HuH-7.5 (cell line): ENCODE results near the gene INPP5F.
"Not testable (repeated sequence)": the region's sequence is repeated elsewhere in the genome, so short reads cannot be mapped to it uniquely, and the experiment has no call there.

Experiments
- DNase-seq: peaks from one replicate; pipeline ENCODE4 v3.0.0; 2011; ENCODE audit warnings: low spot score

Gene INPP5F

GRCh38 chr10:119740096-119740495 lies 14.2 kb downstream of the INPP5F start:
- no peak for DNase-seq

DNA sequence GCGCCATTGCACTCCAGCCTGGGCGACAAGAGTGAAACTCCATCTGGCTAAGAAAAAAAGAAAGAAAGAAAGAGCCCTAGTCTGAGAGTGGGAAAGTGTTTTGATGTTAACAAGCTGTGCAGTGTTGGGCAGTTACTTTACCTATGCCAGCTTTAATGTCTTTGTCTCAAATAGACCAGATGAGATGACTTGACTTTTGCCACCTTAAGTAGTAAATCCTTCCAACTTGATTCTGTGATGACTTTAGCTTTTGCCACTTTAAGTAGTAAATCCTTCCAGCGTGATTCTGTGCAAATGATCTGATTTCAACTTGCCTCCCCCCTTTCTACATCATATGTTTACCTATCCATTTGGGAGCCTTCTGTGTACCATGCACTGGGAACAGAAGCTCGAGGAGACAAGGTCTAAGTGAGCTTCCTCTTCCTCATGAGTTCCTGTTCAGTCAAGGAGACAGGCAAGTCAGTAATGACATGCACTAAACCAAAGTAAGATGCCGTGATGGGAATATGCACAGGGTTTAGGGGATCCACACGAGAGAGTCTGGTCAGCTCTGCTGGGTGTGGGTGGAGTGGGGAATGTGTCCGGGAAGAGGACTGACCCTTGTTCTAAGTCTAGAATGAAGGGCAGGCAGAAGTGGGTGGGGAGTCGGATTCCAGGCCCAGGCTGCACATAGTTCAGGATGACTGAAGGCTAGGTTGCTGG lies 17.2 kb downstream of the INPP5F start:
- DNase-seq, result no peak

GRCh38 chr10:119747940-119748339 lies 22.1 kb downstream of the INPP5F start:
- no peak for DNase-seq

- DNase-seq, result no peak
Observed at GRCh38 chr10:119748871-119749270, 23.0 kb downstream of the INPP5F start.

DNA sequence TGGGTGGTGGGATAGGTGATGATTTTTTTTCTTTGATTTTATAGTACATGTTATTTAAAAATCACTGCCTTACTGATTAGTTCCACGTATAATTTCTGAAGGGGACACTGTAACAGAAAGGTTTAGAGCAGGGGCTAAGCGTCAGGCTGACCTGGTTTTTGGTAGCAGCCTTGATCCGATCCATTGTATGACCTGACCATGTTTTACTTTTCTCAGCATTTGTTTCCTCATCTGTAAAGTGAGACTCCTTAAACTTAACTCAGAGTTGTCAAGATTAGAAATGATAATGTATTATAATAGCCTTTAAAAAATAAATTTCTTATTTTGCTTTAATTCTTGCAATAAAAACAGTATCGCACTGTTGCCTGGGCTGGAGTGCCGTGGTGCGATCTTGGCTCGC lies 23.6 kb downstream of the INPP5F start:
- DNase-seq, result no peak

DNA sequence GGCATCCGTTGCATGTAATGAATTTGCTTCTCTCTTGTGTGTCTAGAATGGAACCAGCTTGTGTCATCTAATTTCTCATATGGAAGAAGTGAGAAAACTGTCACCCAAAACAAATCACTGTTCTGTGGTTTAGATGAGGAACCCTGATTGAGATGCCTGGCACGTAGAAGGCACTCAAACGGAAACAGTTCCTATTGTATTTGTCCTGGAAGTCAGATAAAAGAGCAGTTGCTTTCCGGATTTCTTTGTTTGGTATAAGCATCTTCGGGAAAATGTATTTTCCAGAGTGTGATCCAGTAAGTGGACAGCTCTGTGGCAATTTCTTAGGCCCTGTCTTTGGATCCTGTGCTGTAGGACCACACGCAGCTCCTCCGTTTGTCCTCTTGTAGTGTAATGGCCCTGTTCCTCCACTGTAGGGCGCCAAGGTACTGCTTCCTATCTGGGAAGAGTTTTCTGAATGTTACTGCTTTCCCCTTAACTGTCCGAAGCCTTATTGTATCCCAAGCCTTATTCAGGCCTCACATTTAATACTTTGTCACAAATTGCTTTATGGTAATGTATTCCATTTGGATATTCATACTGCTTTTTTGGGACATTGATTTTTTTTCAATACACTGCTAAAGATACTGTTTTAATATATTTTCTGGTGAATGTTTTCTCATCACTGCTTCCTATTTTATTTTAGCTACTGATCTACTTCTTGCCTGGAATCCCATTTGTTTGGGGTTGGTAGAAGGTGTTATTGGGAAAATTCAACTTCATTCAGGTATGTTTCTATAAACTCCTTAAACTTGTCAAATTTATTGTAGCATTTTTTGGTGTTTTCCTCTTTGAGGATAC lies 24.8 kb downstream of the INPP5F start:
- peak; percentile 25 for DNase-seq

GRCh38 chr10:119753309-119753708 lies 27.5 kb downstream of the INPP5F start:
- DNase-seq, result no peak

DNA sequence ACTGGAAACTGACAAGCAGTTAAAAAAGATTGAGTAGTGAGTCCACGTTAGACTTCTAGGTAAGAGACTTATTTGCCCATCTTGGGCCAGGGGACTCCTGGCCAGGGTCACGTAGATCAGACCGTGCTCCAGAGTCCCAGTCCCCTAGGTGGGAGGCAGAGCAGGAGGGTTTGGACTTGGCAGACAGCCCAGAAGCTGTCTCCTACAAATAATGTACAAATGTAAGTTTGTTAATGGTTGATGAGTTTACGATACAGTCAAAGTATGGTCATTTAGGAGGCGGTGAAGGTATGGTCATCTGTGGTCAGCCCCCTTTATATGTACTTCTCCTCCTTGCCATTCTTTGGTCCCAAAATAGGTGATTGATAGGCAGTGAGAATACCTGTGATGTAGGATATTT lies 28.2 kb downstream of the INPP5F start:
- DNase-seq, result no peak

- no peak for DNase-seq
Observed at GRCh38 chr10:119754936-119755335, 29.1 kb downstream of the INPP5F start.

DNA sequence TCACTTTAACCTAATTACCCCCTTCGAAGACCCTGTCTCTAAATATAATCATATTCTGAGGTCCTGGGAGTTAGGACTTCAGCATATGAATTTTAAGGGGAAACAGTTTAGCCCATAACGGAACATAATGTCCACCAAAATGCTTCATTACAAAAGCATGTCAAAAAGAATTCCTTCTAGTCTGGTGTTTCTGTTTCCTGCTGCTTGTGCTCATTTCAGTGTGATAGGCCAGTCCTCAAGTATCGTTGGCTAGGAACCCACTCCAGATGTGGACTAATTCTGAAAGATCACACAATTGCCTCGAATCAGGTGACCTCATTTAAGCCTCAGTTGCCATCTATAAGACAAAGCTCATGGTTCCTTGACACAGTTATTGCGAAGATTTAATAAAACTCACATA lies 29.6 kb downstream of the INPP5F start:
- DNase-seq, result no peak

- no peak for DNase-seq
Observed at GRCh38 chr10:119758448-119759195, 32.8 kb downstream of the INPP5F start.

DNA sequence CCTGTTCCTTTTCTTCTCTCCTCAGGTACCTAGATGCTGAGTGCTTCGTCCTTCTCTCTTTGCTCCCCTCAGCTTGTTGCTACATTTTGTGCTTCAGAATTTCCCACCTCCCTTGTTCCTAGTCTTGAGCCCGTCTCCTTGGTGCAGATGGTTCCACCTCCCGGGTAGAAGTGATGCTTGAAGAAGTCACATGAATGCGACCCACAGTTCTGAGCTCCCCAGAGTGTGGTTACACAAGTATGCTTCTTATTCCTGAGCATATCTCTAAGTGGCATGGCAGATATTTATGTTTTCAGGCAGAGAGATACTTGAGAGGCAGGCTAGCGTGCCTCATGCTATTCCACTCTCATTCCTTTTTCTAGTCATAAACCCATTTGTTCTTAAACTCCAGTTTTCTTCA lies 34.0 kb downstream of the INPP5F start:
- DNase-seq, result no peak

- DNase-seq, result no peak
Observed at GRCh38 chr10:119761106-119761505, 35.3 kb downstream of the INPP5F start.

- DNase-seq, result no peak
Observed at GRCh38 chr10:119762035-119762434, 36.2 kb downstream of the INPP5F start.

DNA sequence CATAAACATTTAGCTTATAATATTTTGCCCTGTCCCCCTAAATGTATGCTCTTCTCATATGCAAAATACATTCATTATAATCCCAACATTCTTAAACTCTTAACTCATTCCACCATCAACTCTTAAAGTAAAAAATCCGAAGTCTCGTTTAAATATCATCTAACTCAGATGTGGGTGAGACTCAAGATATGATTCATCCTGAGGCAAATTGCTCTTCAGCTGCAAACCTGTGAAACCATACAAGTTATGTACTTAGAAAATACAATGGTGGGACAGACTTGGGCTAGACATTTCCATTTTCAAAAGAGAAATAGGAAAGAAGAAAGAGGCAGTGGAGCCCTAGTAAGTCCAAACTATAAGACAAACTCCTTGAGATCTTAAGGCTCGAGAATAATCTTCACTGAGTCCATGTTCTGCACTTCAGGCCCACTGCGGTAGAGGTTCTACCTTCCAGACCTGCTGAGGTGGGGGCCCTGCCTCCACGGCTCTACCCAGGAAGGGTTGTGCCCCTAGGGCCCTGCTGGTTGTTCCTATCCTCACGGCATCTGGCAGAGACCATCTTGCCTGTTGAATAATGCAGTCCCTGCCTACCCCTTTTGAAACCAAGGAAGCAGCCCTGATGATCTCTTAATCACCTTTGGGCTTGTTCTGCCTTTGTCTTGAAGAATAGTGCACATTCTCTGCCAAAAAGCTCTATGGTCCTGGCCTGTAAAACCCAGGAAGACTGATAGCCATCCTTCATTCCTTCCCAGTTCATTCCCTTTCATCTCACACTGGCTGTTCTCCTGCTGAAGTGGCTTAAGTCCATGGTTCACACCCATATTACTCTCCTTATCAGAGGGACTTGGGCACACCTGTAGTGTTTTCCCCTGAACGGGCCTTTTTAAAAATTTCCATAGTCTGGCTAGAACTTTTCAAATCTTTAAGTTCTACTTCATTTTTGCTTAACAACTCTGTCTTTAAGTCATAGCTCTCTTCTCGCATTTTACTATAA lies 37.3 kb downstream of the INPP5F start:
- no peak for DNase-seq

- DNase-seq, result no peak
Observed at GRCh38 chr10:119768455-119769094, 42.7 kb downstream of the INPP5F start.

- no peak for DNase-seq
Observed at GRCh38 chr10:119769886-119770285, 44.0 kb downstream of the INPP5F start.

- DNase-seq, result no peak
Observed at GRCh38 chr10:119770928-119771327, 45.1 kb downstream of the INPP5F start.

- DNase-seq, result no peak
Observed at GRCh38 chr10:119772334-119772733, 46.5 kb downstream of the INPP5F start.

DNA sequence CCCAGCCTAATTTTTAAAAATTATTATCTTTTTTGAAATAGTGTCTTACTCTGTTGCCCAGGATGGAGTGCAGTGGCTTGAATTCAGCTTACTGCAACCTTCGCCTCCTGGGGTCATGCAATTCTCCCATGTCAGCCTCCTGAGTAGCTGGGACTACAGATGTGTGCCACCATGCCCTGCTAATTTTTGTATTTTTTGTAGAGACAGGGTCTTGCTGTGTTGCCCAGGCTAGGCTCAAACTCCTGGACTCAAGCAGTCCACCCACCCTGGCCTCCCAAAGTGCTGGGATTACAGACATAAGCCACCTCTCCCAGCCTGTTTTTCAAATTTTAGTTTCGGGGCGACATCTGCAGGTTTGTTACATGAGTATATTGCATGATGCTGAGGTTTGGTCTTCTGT lies 47.2 kb downstream of the INPP5F start:
- DNase-seq, result not testable (repeated sequence)

DNA sequence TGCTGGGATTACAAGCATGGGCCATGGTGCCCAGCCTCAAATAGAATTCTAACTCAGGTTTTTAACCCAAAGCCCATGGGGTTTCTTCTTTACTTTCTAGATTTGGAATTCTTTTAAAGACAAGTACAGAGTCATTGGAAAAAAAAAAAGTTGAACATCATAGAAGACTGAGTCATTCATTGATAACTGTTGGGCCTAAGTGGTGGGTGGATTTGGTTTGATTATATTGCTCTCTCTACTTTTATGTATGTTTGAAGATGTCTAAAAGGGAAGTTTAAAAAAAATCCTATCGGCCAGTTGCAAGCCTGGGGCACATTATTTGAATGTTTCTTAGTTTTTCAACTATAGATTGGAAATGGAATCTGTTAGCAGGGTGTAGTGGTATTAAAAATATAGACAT lies 49.7 kb downstream of the INPP5F start:
- DNase-seq, result no peak
